PC-9 (cell line): Measurements from ENCODE around the gene B9D1. TPM values are rescaled to one million over a fixed set of nuclear protein-coding genes. Genes with fewer than 3 reads are reported as not detected.

ENCODE experiments used
- BruUV-seq: library from RNA; stranded (reverse); fragments of 400-500 nt; replicated peaks from 2 replicates; lab custom pipeline; 2021; lab: Mats Ljungman, UMichigan
- CTCF ChIA-PET: fragments of 300-600 bp; sonication (Branson Sonifier 250); formaldehyde crosslinking; loops from one replicate; lab custom pipeline; 2022; ENCODE audit warnings: antibody characterized with exemption; lab: Charles Lee
- POLR2A ChIA-PET: fragments of 300-600 bp; sonication (Branson Sonifier 250); formaldehyde crosslinking; loops from one replicate; lab custom pipeline; 2022; ENCODE audit warnings: antibody characterized with exemption; ENCODE audit not compliant: unreplicated experiment; lab: Charles Lee
- DNase-seq, 2 experiments: peaks; one replicate each; pipeline versions ENCODE4 v3.0.0 to v3.0.0-alpha.2; 2015 to 2022; ENCODE audit warnings: mixed read lengths in 1 of 2
- H2AFZ ChIP-seq: fragments of 200-600 bp; sonication (generic); 2 replicates; pipeline ENCODE4 v1.8.1; 2017; ENCODE audit warnings: antibody characterized with exemption
- H3F3A ChIP-seq: fragments of 200-600 bp; sonication (generic); 2 replicates; pipeline ENCODE4 v1.8.1; 2017; ENCODE audit warnings: antibody characterized with exemption, mild to moderate bottlenecking, low read depth; ENCODE audit not compliant: insufficient read depth
- H3K27ac ChIP-seq: fragments of 200-600 bp; sonication (generic); 2 replicates; pipeline ENCODE4 v1.6.1; 2016; ENCODE audit warnings: mixed run types
- H3K27me3 ChIP-seq: fragments of 200-600 bp; sonication (generic); 2 replicates; pipeline ENCODE4 v1.6.1; 2016; ENCODE audit warnings: low read depth, mixed run types; ENCODE audit not compliant: insufficient read depth
- H3K36me3 ChIP-seq: fragments of 200-600 bp; sonication (generic); 2 replicates; pipeline ENCODE4 v1.6.1; 2016; ENCODE audit warnings: low read depth, mixed run types
- H3K4me1 ChIP-seq: fragments of 200-600 bp; sonication (generic); replicated peaks from 2 replicates; pipeline ENCODE4 v1.6.1; 2016; ENCODE audit warnings: mixed run types; ENCODE audit not compliant: insufficient read depth
- H3K4me2 ChIP-seq: fragments of 200-600 bp; sonication (generic); 2 replicates; pipeline ENCODE4 v1.6.1; 2017; ENCODE audit warnings: mixed run types
- H3K4me3 ChIP-seq: fragments of 200-600 bp; sonication (generic); 2 replicates; pipeline ENCODE4 v1.6.1; 2016; ENCODE audit warnings: mixed run types
- H3K79me2 ChIP-seq: fragments of 200-600 bp; sonication (generic); 2 replicates; pipeline ENCODE4 v1.6.1; 2017; ENCODE audit warnings: low read depth, mixed run types
- H3K9me2 ChIP-seq: fragments of 200-600 bp; sonication (generic); 2 replicates; pipeline ENCODE4 v1.8.1; 2017; ENCODE audit warnings: mild to moderate bottlenecking; ENCODE audit not compliant: insufficient read depth
- H3K9me3 ChIP-seq: fragments of 200-600 bp; sonication (generic); 2 replicates; pipeline ENCODE4 v1.8.1; 2016; ENCODE audit warnings: low read depth; ENCODE audit not compliant: insufficient read depth
- H4K20me1 ChIP-seq: fragments of 200-600 bp; sonication (generic); 2 replicates; pipeline ENCODE4 v1.8.1; 2017; ENCODE audit not compliant: insufficient read depth
- EZH2 ChIP-seq: fragments of 200-600 bp; sonication (generic); IDR thresholded peaks from 2 replicates; pipeline ENCODE4 v1.8.0; 2017; ENCODE audit warnings: antibody characterized with exemption, low read depth
- intact Hi-C: fragments of 100-400 bp; cut with micrococcal nuclease; formaldehyde crosslinking; loops from one replicate; pipeline ENCODE4 v1.10.0; 2022; ENCODE audit not compliant: unreplicated experiment
- total RNA-seq: library from RNA; stranded (reverse); gene quantifications from 2 replicates; pipeline ENCODE4 v1.2.3, GENCODE V29; 2021
- TF ChIP-seq, protein P1 (sequence below): fragments of 200-600 bp; sonication (generic); conservative IDR thresholded peaks from 2 replicates; pipeline ENCODE4 v1.6.1; 2017; ENCODE audit warnings: mixed run types, antibody characterized with exemption, mild to moderate bottlenecking, moderate library complexity

Gene B9D1
- total RNA-seq, 1 experiment from 2014 or later = 40.2 TPM

DNA sequence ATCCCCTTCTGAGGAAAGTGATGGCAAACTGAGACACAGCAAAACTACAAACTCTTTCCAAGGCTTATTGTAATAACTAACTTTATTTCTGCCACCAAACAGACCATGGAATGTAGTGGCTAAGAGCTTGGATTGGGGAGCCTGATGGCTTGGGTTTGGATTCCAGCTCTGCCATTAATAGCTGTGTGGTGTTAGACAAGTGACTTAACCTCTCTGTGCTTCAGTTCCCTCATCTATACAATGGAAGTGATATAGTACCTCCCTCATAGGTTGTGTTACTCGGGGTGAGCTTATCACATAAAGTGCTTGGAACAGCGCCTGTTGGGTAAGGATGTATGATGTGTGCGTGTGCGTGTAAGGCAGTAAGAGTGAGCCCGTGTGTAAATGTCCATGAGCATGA is 42.6 kb upstream of the B9D1 start:
- Histone ChIP-seq H3K27me3 (no peaks in the 10 kb centered on the region), H3K27ac (no peak overlapping the region), H3K4me3 (no peak overlapping the region), H3K36me3 (no peaks in the 10 kb centered on the region), H2AFZ (no peak overlapping the region), H3K4me2 (no peak overlapping the region), H4K20me1 (no peaks in the 10 kb centered on the region), H3K9me2 (no peaks in the 10 kb centered on the region), H3K79me2 (no peaks in the 10 kb centered on the region), H3F3A (0 out of 2 replicates have a peak, but pooled peaks cover 8% of the 10 kb centered on the region), H3K9me3 (no peaks in the 10 kb centered on the region), H3K4me1 (no peaks in the 10 kb centered on the region; the same call in 1 of the 2 replicates)
- ChIA-PET POLR2A (no interaction called here), CTCF (no interaction called here)
- TF ChIP-seq, protein P1, sequence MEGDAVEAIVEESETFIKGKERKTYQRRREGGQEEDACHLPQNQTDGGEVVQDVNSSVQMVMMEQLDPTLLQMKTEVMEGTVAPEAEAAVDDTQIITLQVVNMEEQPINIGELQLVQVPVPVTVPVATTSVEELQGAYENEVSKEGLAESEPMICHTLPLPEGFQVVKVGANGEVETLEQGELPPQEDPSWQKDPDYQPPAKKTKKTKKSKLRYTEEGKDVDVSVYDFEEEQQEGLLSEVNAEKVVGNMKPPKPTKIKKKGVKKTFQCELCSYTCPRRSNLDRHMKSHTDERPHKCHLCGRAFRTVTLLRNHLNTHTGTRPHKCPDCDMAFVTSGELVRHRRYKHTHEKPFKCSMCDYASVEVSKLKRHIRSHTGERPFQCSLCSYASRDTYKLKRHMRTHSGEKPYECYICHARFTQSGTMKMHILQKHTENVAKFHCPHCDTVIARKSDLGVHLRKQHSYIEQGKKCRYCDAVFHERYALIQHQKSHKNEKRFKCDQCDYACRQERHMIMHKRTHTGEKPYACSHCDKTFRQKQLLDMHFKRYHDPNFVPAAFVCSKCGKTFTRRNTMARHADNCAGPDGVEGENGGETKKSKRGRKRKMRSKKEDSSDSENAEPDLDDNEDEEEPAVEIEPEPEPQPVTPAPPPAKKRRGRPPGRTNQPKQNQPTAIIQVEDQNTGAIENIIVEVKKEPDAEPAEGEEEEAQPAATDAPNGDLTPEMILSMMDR = no peak
- TF ChIP-seq EZH2 = no peak
- DNase-seq = no peak
- no TSS peak for BruUV-seq
- intact Hi-C loops = no loop called here

DNA sequence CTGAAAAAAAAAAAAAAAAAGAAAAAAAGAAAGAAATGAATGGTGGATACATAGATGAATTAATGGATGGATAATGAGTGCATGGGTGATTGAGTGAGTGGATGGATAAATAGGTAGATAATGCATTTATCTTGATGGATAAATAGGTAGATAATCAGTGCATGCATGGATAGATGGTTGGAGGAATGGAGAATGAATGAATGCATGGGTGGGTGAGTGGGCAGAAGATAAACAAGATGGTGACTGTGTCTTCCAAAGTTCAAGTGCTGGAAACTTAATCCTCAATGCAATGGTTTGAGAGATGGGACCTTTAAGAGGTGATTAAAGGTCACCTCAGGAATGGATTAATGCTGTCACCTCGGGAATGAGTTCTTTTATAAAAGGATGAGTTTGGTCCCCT is 41.7 kb upstream of the B9D1 start:
- Histone ChIP-seq H3K27ac (no peak overlapping the region), H3K4me1 (no peaks in the 10 kb centered on the region), H3K27me3 (no peaks in the 10 kb centered on the region), H4K20me1 (no peaks in the 10 kb centered on the region), H3K4me3 (no peak overlapping the region), H3K36me3 (no peaks in the 10 kb centered on the region), H3K4me2 (no peak overlapping the region), H2AFZ (no peak overlapping the region), H3K9me2 (no peaks in the 10 kb centered on the region), H3K9me3 (no peaks in the 10 kb centered on the region), H3F3A (0 out of 2 replicates have a peak, but pooled peaks cover 2% of the 10 kb centered on the region), H3K79me2 (no peaks in the 10 kb centered on the region)
- no peak for TF ChIP-seq EZH2
- TF ChIP-seq, protein P1 = no peak
- no TSS peak for BruUV-seq
- intact Hi-C loops = no loop called here
- ChIA-PET POLR2A (no interaction called here), CTCF (no interaction called here)
- DNase-seq = no peak

DNA sequence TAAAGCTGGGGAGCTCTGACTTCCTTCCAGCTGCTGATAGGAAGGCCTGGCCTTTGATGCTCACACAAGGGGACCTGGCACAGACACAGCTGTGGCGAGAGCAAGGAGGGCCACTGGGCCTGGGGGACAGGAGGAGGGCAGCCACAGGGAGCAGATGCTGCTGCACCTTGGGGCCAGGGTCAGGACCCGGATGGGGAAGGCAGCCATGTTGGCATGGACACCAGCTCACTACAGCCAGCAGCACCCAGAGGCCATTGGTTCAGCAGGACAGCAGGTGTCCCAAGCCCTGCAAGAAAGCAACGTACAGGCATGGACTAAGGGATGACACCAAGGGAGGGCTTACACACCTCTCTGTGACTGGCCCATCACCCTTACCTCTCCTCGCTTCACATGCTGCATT is 40.5 kb upstream of the B9D1 start:
- Histone ChIP-seq H3K4me2 (no peak overlapping the region), H3K79me2 (no peaks in the 10 kb centered on the region), H3F3A (peaks cover 13% of the 10 kb centered on the region), H3K9me2 (no peaks in the 10 kb centered on the region), H3K27me3 (no peaks in the 10 kb centered on the region), H3K36me3 (no peaks in the 10 kb centered on the region), H3K9me3 (no peaks in the 10 kb centered on the region), H2AFZ (no peak overlapping the region), H3K27ac (no peak overlapping the region), H3K4me3 (no peak overlapping the region), H3K4me1 (peaks cover 11% of the 10 kb centered on the region), H4K20me1 (no peaks in the 10 kb centered on the region)
- DNase-seq = no peak
- no peak for TF ChIP-seq EZH2
- TF ChIP-seq, protein P1 = no peak
- intact Hi-C loops = no loop called here
- CTCF ChIA-PET = no interaction called here
- no TSS peak for BruUV-seq
- POLR2A ChIA-PET = no interaction called here
